GM12878 (cell line): ENCODE data around the gene CHRM2. TPM values are rescaled to one million over a fixed set of nuclear protein-coding genes. Genes with fewer than 3 reads are reported as not detected.

Experiments
- ATAC-seq: fragments of 200-7000 bp; cut with Tn5 transposase; 3 replicates; pipeline ENCODE4 v1.9.1; 2020; ENCODE audit warnings: mild to moderate bottlenecking, moderate library complexity
- BruUV-seq: library from RNA; stranded (reverse); fragments of 400-500 nt; replicated peaks from 2 replicates; lab custom pipeline; 2021; lab: Mats Ljungman, UMichigan
- CTCF ChIA-PET: fragments of 300-600 bp; sonication (Branson Sonifier 250); formaldehyde crosslinking; extraction: SDS; loops from one replicate; lab custom pipeline; 2021; ENCODE audit warnings: inconsistent platforms; lab: Yijun Ruan, JAX
- POLR2A ChIA-PET: fragments of 350-600 bp; formaldehyde crosslinking; extraction: SDS; loops from one replicate; lab custom pipeline; 2021; ENCODE audit warnings: inconsistent platforms; lab: Charles Lee
- RAD21 ChIA-PET: fragments of 300-600 bp; sonication (Branson Sonifier 250); formaldehyde crosslinking; loops from one replicate; lab custom pipeline; 2023; ENCODE audit warnings: antibody characterized with exemption; ENCODE audit not compliant: unreplicated experiment; lab: Charles Lee
- SMC1A ChIA-PET: fragments of 300-600 bp; sonication (Branson Sonifier 250); formaldehyde crosslinking; loops from one replicate; lab custom pipeline; 2023; ENCODE audit not compliant: unreplicated experiment, uncharacterized antibody; lab: Charles Lee
- DNase-seq: peaks from one replicate; pipeline ENCODE4 v3.0.0-alpha.2; 2011; ENCODE audit warnings: low read depth, low spot score
- FAIRE-seq: peaks from 3 replicates; lab custom pipeline; 2011; peaks lifted over from hg19 to GRCh38; lab: Jason Lieb, UNC
- H2AFZ ChIP-seq: 2 replicates; pipeline ENCODE4 v1.6.0; 2011; ENCODE audit warnings: low read depth, low read length, control low read depth; ENCODE audit not compliant: control insufficient read depth
- H3K27ac ChIP-seq: 2 replicates; pipeline ENCODE4 v1.5.1; 2011; ENCODE audit warnings: control low read depth; ENCODE audit not compliant: control insufficient read depth, insufficient read depth
- H3K27me3 ChIP-seq, 2 experiments: replicated peaks in 1 of 2; 2 replicates each; pipeline versions ENCODE4 v1.6.0 to v1.6.1; 2011; ENCODE audit warnings: low read length in 1 of 2; ENCODE audit not compliant: control insufficient read depth in 2 of 2, insufficient read depth in 2 of 2
- H3K36me3 ChIP-seq, 2 experiments: 2 replicates each; pipeline ENCODE4 v1.5.1; 2011; ENCODE audit warnings: low read length in 1 of 2; ENCODE audit not compliant: control insufficient read depth in 2 of 2, insufficient read depth in 2 of 2
- H3K4me1 ChIP-seq: 2 replicates; pipeline ENCODE4 v1.6.1; 2011; ENCODE audit warnings: mild to moderate bottlenecking, low read length, moderate library complexity, mixed read lengths; ENCODE audit not compliant: control insufficient read depth, insufficient read depth
- H3K4me2 ChIP-seq: 2 replicates; pipeline ENCODE4 v1.6.0; 2011; ENCODE audit warnings: control low read depth; ENCODE audit not compliant: control insufficient read depth, insufficient read depth
- H3K4me3 ChIP-seq: fragments of 200-600 bp; sonication (generic); 2 replicates; pipeline ENCODE4 v1.5.1; 2016
- H3K79me2 ChIP-seq: 2 replicates; pipeline ENCODE4 v1.6.0; 2011; ENCODE audit warnings: low read length; ENCODE audit not compliant: control insufficient read depth, insufficient read depth
- H3K9ac ChIP-seq: 2 replicates; pipeline ENCODE4 v1.8.0; 2011; ENCODE audit warnings: low read length, control low read depth, mixed read lengths; ENCODE audit not compliant: control insufficient read depth, insufficient read depth
- H3K9me3 ChIP-seq: replicated peaks from 3 replicates; pipeline ENCODE4 v1.5.1; 2011; ENCODE audit warnings: mild to moderate bottlenecking, low read length; ENCODE audit not compliant: control insufficient read depth, insufficient read depth
- H4K20me1 ChIP-seq: 2 replicates; pipeline ENCODE4 v1.6.0; 2011; ENCODE audit not compliant: control insufficient read depth, insufficient read depth
- ATF2 ChIP-seq: IDR thresholded peaks from 2 replicates; pipeline ENCODE4 v1.6.1; 2012; ENCODE audit warnings: low read length, inconsistent platforms
- ATF3 ChIP-seq: IDR thresholded peaks from 2 replicates; pipeline ENCODE4 v1.6.1; 2011; ENCODE audit warnings: low read depth, mild to moderate bottlenecking, low read length, moderate library complexity, borderline replicate concordance; ENCODE audit errors: extremely low read depth
- BRCA1 ChIP-seq: IDR thresholded peaks from 2 replicates; pipeline ENCODE4 v1.6.1; 2011; ENCODE audit warnings: low read depth, low read length, improper control_type of control experiment
- MEF2B ChIP-seq: fragments of 450-650 bp; IDR thresholded peaks from 2 replicates; pipeline ENCODE4 v1.6.1; 2018; ENCODE audit warnings: mild to moderate bottlenecking, moderate library complexity; ENCODE audit not compliant: partially characterized antibody, poor library complexity, severe bottlenecking
- MYC ChIP-seq: IDR thresholded peaks from 2 replicates; pipeline ENCODE4 v1.6.1; 2011; ENCODE audit warnings: mild to moderate bottlenecking, low read length, moderate library complexity, inconsistent platforms; ENCODE audit not compliant: insufficient read depth, insufficient replicate concordance, insufficient read length, severe bottlenecking
- NFYB ChIP-seq: IDR thresholded peaks from 2 replicates; pipeline ENCODE4 v1.6.1; 2011; ENCODE audit warnings: low read depth, mild to moderate bottlenecking, low read length, improper control_type of control experiment, moderate library complexity; ENCODE audit not compliant: insufficient read depth
- RELA ChIP-seq: fragments of 450-650 bp; IDR thresholded peaks from 2 replicates; pipeline ENCODE4 v1.8.0; 2014; ENCODE audit warnings: borderline replicate concordance; ENCODE audit not compliant: partially characterized antibody
- SKIL ChIP-seq: fragments of 450-650 bp; IDR thresholded peaks from 2 replicates; pipeline ENCODE4 v1.6.1; 2017; ENCODE audit warnings: mild to moderate bottlenecking, low read depth, inconsistent platforms; ENCODE audit not compliant: poor library complexity, severe bottlenecking
- STAT1 ChIP-seq: fragments of 450-650 bp; conservative IDR thresholded peaks from 2 replicates; pipeline ENCODE4 v1.6.1; 2014; ENCODE audit warnings: antibody characterized with exemption, mild to moderate bottlenecking
- USF1 ChIP-seq: IDR thresholded peaks from 2 replicates; pipeline ENCODE4 v1.6.1; 2011; ENCODE audit warnings: borderline replicate concordance, low read depth, mild to moderate bottlenecking, moderate library complexity, mixed read lengths, low read length; ENCODE audit not compliant: insufficient read depth; ENCODE audit errors: extremely low read length
- ZNF687 ChIP-seq: fragments of 450-650 bp; IDR thresholded peaks from 2 replicates; pipeline ENCODE4 v1.6.1; 2017; ENCODE audit warnings: mild to moderate bottlenecking, moderate library complexity
- WGBS: methylation state at CpG from one replicate; pipeline ENCODE4 v1.1.6; 2016; ENCODE audit warnings: low lambda C conversion rate; ENCODE audit not compliant: insufficient replicate concordance, insufficient coverage; ENCODE audit errors: missing lambda C conversion rate; 5-methylcytosine and 5-hydroxymethylcytosine counted together
- in situ Hi-C: fragments of 300-500 bp; cut with MboI; formaldehyde crosslinking; loops from 9 replicates; pipeline ENCODE4 v1.14.3; 2018; ENCODE audit warnings: mixed read lengths
- intact Hi-C: fragments of 100-400 bp; cut with micrococcal nuclease; formaldehyde crosslinking; loops from one replicate; pipeline ENCODE4 v1.14.2; 2022; ENCODE audit not compliant: unreplicated experiment
- polyA plus RNA-seq, 11 experiments: library from polyadenylated mRNA; depleted of rRNA in 4 of 11; unstranded in 6 of 11; stranded (reverse) in 5 of 11; fragments of >200 nt; fragmentation: Nextera tagmentation in 4 of 11; fragmentation: Illumina TruSeq in 1 of 11; extraction: Ambion mirVana in 4 of 11; extraction: Trizol in 1 of 11; gene quantifications; 1 replicate in 1 of 11; 2 replicates in 10 of 11; pipeline versions ENCODE4 v1.2.1 to v1.2.3, GENCODE V29; 2011 to 2016; ENCODE audit warnings: inconsistent platforms in 2 of 11, missing spikeins in 2 of 11, low read depth in 1 of 11
- total RNA-seq, 4 experiments: library from RNA; depleted of rRNA in 3 of 4; stranded (reverse); fragments of >200 nt in 3 of 4; fragmentation: Illumina TruSeq in 1 of 4; extraction: Trizol in 1 of 4; gene quantifications; 2 replicates each; pipeline versions ENCODE4 v1.2.1 to v1.2.3, GENCODE V29; 2013 to 2021

CHRM2 gene
- total and polyA plus RNA-seq, 10 of the 15 experiments (the other 5 are each of a cell fraction or from before 2014, with no cell fraction given), result 0.05 TPM; not detected in 9

GRCh38 chr7:136942994-136943393 is 74.5 kb downstream of the CHRM2 start:
- ChIA-PET RAD21 (no interaction called here), CTCF (no interaction called here), POLR2A (no interaction called here), SMC1A (interaction anchor here (0.6 kb wide), 1 partner anchor 880 kb away, joined by 3 read pairs; no protein-coding TSS in a partner anchor)
- FAIRE-seq (no peak), DNase-seq (no peak), ATAC-seq (no peak)
- intact Hi-C loops (no loop called here), in situ Hi-C loops (no loop called here)
- 0% methylated on average over 1 of the region's 1 CpG for WGBS
- Histone ChIP-seq H3K27ac (no peak overlapping the region), H3K4me2 (no peak overlapping the region), H2AFZ (no peak overlapping the region), H4K20me1 (no peaks in the 10 kb centered on the region), H3K27me3 (no peaks in the 10 kb centered on the region), H3K9ac (no peak overlapping the region), H3K4me3 (no peak overlapping the region), H3K4me1 (no peaks in the 10 kb centered on the region), H3K79me2 (no peaks in the 10 kb centered on the region), H3K36me3 (no peaks in the 10 kb centered on the region), H3K9me3 (no peaks in the 10 kb centered on the region)
- no TSS peak for BruUV-seq
- TF ChIP-seq SKIL (no peak), ATF3 (no peak), RELA (no peak), MEF2B (no peak), STAT1 (no peak), BRCA1 (no peak), ZNF687 (no peak), MYC (no peak), USF1 (no peak), ATF2 (no peak), NFYB (no peak)
